ENCODE measurements around the gene ACLY. TPM values are rescaled to one million over a fixed set of nuclear protein-coding genes. Genes with fewer than 3 reads are reported as not detected.
A peak's percentile ranks its signal among the peaks of the same experiment; 100 is the strongest.

ACLY gene
- total RNA-seq, 1 experiment from 2014 or later, result 279 TPM

GRCh38 chr17:41962768-41963434 is 44.1 kb upstream of the ACLY start:
- H3K36me3 Mint-ChIP-seq (ENCODE audit: insufficient read depth in 1 of 3, low read depth in 3 of 3), result peaks cover 3% of the 10 kb centered on the region in 3 experiments; a peak in 5 of 7 replicates
- Histone ChIP-seq H3K79me1 (ENCODE audit: insufficient read depth, low read depth, low read length, poor library complexity, severe bottlenecking) (no peaks in the 10 kb centered on the region), H3K79me2 (ENCODE audit: insufficient read depth, low read length) (no peaks in the 10 kb centered on the region), H3K56ac (ENCODE audit: insufficient read length, low read depth, low read length) (no peak overlapping the region), H2BK12ac (ENCODE audit: insufficient read length, low read depth, low read length) (no peak overlapping the region), H2BK15ac (ENCODE audit: low read depth, low read length) (no peak overlapping the region), H3T11ph (ENCODE audit: low read length) (no peak overlapping the region), H3K27me3 (ENCODE audit: insufficient read depth, low read length) (no peaks in the 10 kb centered on the region), H4K8ac (replicated peaks; ENCODE audit: insufficient read length, low read depth, low read length) (no peak overlapping the region), H3K23me2 (ENCODE audit: insufficient read length, low read depth, low read length, poor library complexity, severe bottlenecking) (peaks cover 12% of the 10 kb centered on the region), H3K14ac (ENCODE audit: insufficient read depth, low read length) (no peak overlapping the region), H2AK5ac (ENCODE audit: insufficient read length, low read length) (no peak overlapping the region), H3K18ac (ENCODE audit: insufficient read length, low read depth, low read length) (no peak overlapping the region), H3K4me1 (ENCODE audit: insufficient read depth, low read length) (no peaks in the 10 kb centered on the region; the same call in 1 of the 2 replicates), H3K9me3 (ENCODE audit: control insufficient read depth, low read depth, low read length) (no peaks in the 10 kb centered on the region), H2BK120ac (ENCODE audit: low read depth, low read length, poor library complexity, severe bottlenecking) (no peak overlapping the region), H4K91ac (ENCODE audit: insufficient read length, low read depth, low read length) (no peak overlapping the region), H3K27ac (ENCODE audit: insufficient read length, low read depth, low read length) (no peak overlapping the region), H3K9ac (ENCODE audit: extremely low read depth, insufficient read length, low read length) (no peak overlapping the region), H4K20me1 (ENCODE audit: control insufficient read depth, insufficient read depth, insufficient read length) (no peaks in the 10 kb centered on the region), H2BK20ac (ENCODE audit: low read depth, low read length, poor library complexity, severe bottlenecking) (no peak overlapping the region), H4K5ac (ENCODE audit: insufficient read length, low read depth, low read length) (no peak overlapping the region), H2BK5ac (ENCODE audit: insufficient read length, low read length) (no peak overlapping the region), H2AFZ (ENCODE audit: low read length) (no peak overlapping the region), H3K4me2 (ENCODE audit: insufficient read depth, insufficient read length, low read length) (no peak overlapping the region), H3K4ac (ENCODE audit: low read depth, low read length) (no peak overlapping the region), H3K23ac (ENCODE audit: insufficient read length, low read depth, low read length) (no peak overlapping the region)
- H3K27me3 Mint-ChIP-seq (ENCODE audit: low read depth), result peaks cover 4% of the 10 kb centered on the region; the same call in 1 of the 2 replicates
- DNase-seq, result peak; percentile 92
- H3K4me3 Mint-ChIP-seq, result no peak overlapping the region
- TF ChIP-seq CTCF (conservative IDR thresholded peaks at IDR 0.05), result peak; percentile 94
- H3K9me3 Mint-ChIP-seq, result no peaks in the 10 kb centered on the region
- no CpG with 5 or more reads among the region's 9 CpGs for WGBS (ENCODE audit: extremely low coverage, insufficient read length, low lambda C conversion rate)
- H3K27ac Mint-ChIP-seq, result no peak overlapping the region
- H3K4me1 Mint-ChIP-seq, result peaks cover 39 to 42% of the 10 kb centered on the region in 2 experiments

Measured in H9 (cell line).